Motor neuron (in vitro differentiated cells): ENCODE measurements around the gene TPD52L1. TPM values are rescaled to one million over a fixed set of nuclear protein-coding genes. Genes with fewer than 3 reads are reported as not detected.

Experiments
- ATAC-seq, 8 experiments: fragments of 200-7000 bp; cut with Tn5 transposase; replicated peaks in 6 of 8; 2 replicates each; pipeline ENCODE4 v1.8.0; 2021; ENCODE audit warnings: mild to moderate bottlenecking in 8 of 8, moderate library complexity in 8 of 8
- H3K27ac ChIP-seq, 2 donors: fragments of 250-450 bp; sonication (Bioruptor Pico); 2 replicates each; pipeline ENCODE4 v1.9.0; 2021; ENCODE audit warnings: antibody characterized with exemption in 2 of 2, mild to moderate bottlenecking in 2 of 2, moderate library complexity in 1 of 2
- H3K4me1 ChIP-seq, 2 donors: fragments of 250-450 bp; sonication (Bioruptor Pico); replicated peaks in 1 of 2; 2 replicates each; pipeline ENCODE4 v1.6.1; 2021; ENCODE audit warnings: antibody characterized with exemption in 2 of 2, mild to moderate bottlenecking in 2 of 2, moderate library complexity in 1 of 2
- H3K4me3 ChIP-seq, 5 donors: fragments of 250-450 bp; sonication (Bioruptor Pico); 2 replicates each; pipeline ENCODE4 v1.9.0; 2021; ENCODE audit warnings: antibody characterized with exemption in 5 of 5, mild to moderate bottlenecking in 5 of 5, moderate library complexity in 4 of 5
- WGBS, 10 experiments: fragments of 450-650 bp; shearing (Covaris generic); methylation state at CpG; one replicate each; pipeline ENCODE4 v1.0.0; 2022; 5-methylcytosine and 5-hydroxymethylcytosine counted together
- in situ Hi-C, 9 experiments: fragments of 400-800 bp; cut with MboI; loops; one replicate each; pipeline ENCODE4 v1.15.0; 2021; ENCODE audit warnings: low sequenced_read_pairs in 9 of 9, low pct_unique_long_range_greater_than_20kb in 2 of 9; ENCODE audit not compliant: unreplicated experiment in 9 of 9
- total RNA-seq, 8 experiments: library from RNA; unstranded; fragments of 300-600 nt; gene quantifications; 2 replicates each; pipeline versions ENCODE4 v1.2.3 to v1.2.4, GENCODE V29; 2022

TPD52L1 gene
- total RNA-seq, 8 experiments from 2014 or later = 3.8 to 638 (median 26.5) TPM

- 79 to 100% (median 83%) methylated on average over 1 to 4 of the region's 4 CpGs; no CpG with 5 or more reads in 3 of the 10 experiments for WGBS, 10 experiments
- no peaks in the 10 kb centered on the region for H3K4me1 ChIP-seq
- in situ Hi-C loops = no loop called here
- no peak overlapping the region for H3K4me3 ChIP-seq
- peak in 1 of 8 experiments; percentile 13 for ATAC-seq
- H3K27ac ChIP-seq = no peak overlapping the region
These were observed 91.5 kb downstream of the TPD52L1 start for GRCh38 chr6:125245109-125245508.

GRCh38 chr6:125245523-125246264, 92.1 kb downstream of the TPD52L1 start:
- 17 to 100% (median 97%) methylated on average over 1 to 5 of the region's 7 CpGs; no CpG with 5 or more reads in 2 of the 10 experiments for WGBS, 10 experiments
- no peaks in the 10 kb centered on the region for H3K4me1 ChIP-seq
- in situ Hi-C loops = no loop called here
- H3K27ac ChIP-seq = no peak overlapping the region
- H3K4me3 ChIP-seq = no peak overlapping the region
- peak in 2 of 8 experiments; percentile 33 to 78 for ATAC-seq

- Histone ChIP-seq H3K27ac (no peak overlapping the region), H3K4me1 (no peaks in the 10 kb centered on the region), H3K4me3 (no peak overlapping the region)
- in situ Hi-C loops = no loop called here
- no peak for ATAC-seq
These were observed 93.0 kb downstream of the TPD52L1 start for GRCh38 chr6:125246566-125246965.

GRCh38 chr6:125248136-125248535, 94.6 kb downstream of the TPD52L1 start:
- 40 to 100% (median 87%) methylated on average over 1 to 7 of the region's 7 CpGs; no CpG with 5 or more reads in 1 of the 10 experiments for WGBS, 10 experiments

GRCh38 chr6:125250511-125250910, 96.9 kb downstream of the TPD52L1 start:
- 29 to 100% (median 60%) methylated on average over 1 of the region's 1 CpG; no CpG with 5 or more reads in 1 of the 10 experiments for WGBS, 10 experiments
- in situ Hi-C loops = no loop called here
- Histone ChIP-seq H3K4me3 (no peak overlapping the region), H3K4me1 (peaks cover 0 to 3% of the 10 kb centered on the region in 2 donors), H3K27ac (no peak overlapping the region)
- no peak for ATAC-seq

More at GRCh38 chr6:125248136-125248535, 94.6 kb downstream of the TPD52L1 start:
- H3K4me3 ChIP-seq = no peak overlapping the region
- in situ Hi-C loops = no loop called here
- H3K27ac ChIP-seq = no peak overlapping the region
- peaks cover 0 to 3% of the 10 kb centered on the region in 2 donors for H3K4me1 ChIP-seq
- no peak for ATAC-seq

- in situ Hi-C loops = no loop called here
- H3K27ac ChIP-seq = no peak overlapping the region
- 18 to 80% (median 58%) methylated on average over 1 to 6 of the region's 6 CpGs for WGBS, 10 experiments
- no peak overlapping the region for H3K4me3 ChIP-seq
- peak in 3 of 8 experiments; percentile 25 to 55 (median 45) for ATAC-seq
- peaks cover 0 to 3% of the 10 kb centered on the region in 2 donors for H3K4me1 ChIP-seq
These were observed 98.1 kb downstream of the TPD52L1 start for GRCh38 chr6:125251516-125252220.

- in situ Hi-C loops = no loop called here
- H3K4me3 ChIP-seq = no peak overlapping the region
- WGBS, 10 experiments = 50 to 89% (median 80%) methylated on average over 1 of the region's 1 CpG; no CpG with 5 or more reads in 5 of the 10 experiments
- no peak overlapping the region for H3K27ac ChIP-seq
- H3K4me1 ChIP-seq = peaks cover 0 to 3% of the 10 kb centered on the region in 2 donors
- peak in 1 of 8 experiments; percentile 44 for ATAC-seq
These were observed 99.3 kb downstream of the TPD52L1 start for GRCh38 chr6:125252891-125253290.

- no peak for ATAC-seq
- no peak overlapping the region for H3K27ac ChIP-seq
- WGBS, 10 experiments = 86 to 100% (median 100%) methylated on average over 1 to 2 of the region's 2 CpGs; no CpG with 5 or more reads in 2 of the 10 experiments
- H3K4me3 ChIP-seq = no peak overlapping the region
- in situ Hi-C loops = no loop called here
- peaks cover 0 to 3% of the 10 kb centered on the region in 2 donors for H3K4me1 ChIP-seq
These were observed 100.3 kb downstream of the TPD52L1 start for GRCh38 chr6:125253881-125254280.

- H3K4me1 ChIP-seq = peaks cover 0 to 3% of the 10 kb centered on the region in 2 donors
- whole genome bisulfite sequencing, 10 experiments = 74 to 100% (median 100%) methylated on average over 1 to 3 of the region's 3 CpGs; no CpG with 5 or more reads in 1 of the 10 experiments
- in situ Hi-C loops = no loop called here
- no peak overlapping the region for H3K4me3 ChIP-seq
- no peak for ATAC-seq
- no peak overlapping the region for H3K27ac ChIP-seq
These were observed 100.7 kb downstream of the TPD52L1 start for GRCh38 chr6:125254321-125254720.

GRCh38 chr6:125255201-125255600, 101.6 kb downstream of the TPD52L1 start:
- Histone ChIP-seq H3K4me1 (peaks cover 0 to 3% of the 10 kb centered on the region in 2 donors), H3K27ac (no peak overlapping the region), H3K4me3 (no peak overlapping the region)
- ATAC-seq = no peak
- WGBS, 10 experiments = 26 to 100% (median 69%) methylated on average over 1 to 3 of the region's 3 CpGs
- in situ Hi-C loops = no loop called here

- 92 to 100% (median 100%) methylated on average over 1 to 3 of the region's 3 CpGs; no CpG with 5 or more reads in 1 of the 10 experiments for WGBS, 10 experiments
- no peak overlapping the region for H3K27ac ChIP-seq
- in situ Hi-C loops = no loop called here
- no peaks in the 10 kb centered on the region for H3K4me1 ChIP-seq
- ATAC-seq = no peak
- no peak overlapping the region for H3K4me3 ChIP-seq
These were observed 103.8 kb downstream of the TPD52L1 start for GRCh38 chr6:125257351-125257750.

GRCh38 chr6:125258651-125259353, 105.2 kb downstream of the TPD52L1 start:
- WGBS, 10 experiments = 90 to 100% (median 95%) methylated on average over 1 to 2 of the region's 2 CpGs; no CpG with 5 or more reads in 2 of the 10 experiments

GRCh38 chr6:125259354-125259736, 105.8 kb downstream of the TPD52L1 start:
- in situ Hi-C loops = no loop called here
- H3K4me3 ChIP-seq = no peak overlapping the region
- H3K27ac ChIP-seq = no peak overlapping the region
- 47 to 100% (median 83%) methylated on average over 1 to 2 of the region's 2 CpGs; no CpG with 5 or more reads in 1 of the 10 experiments for WGBS, 10 experiments
- ATAC-seq = no peak
- no peaks in the 10 kb centered on the region for H3K4me1 ChIP-seq

More at GRCh38 chr6:125258651-125259353, 105.2 kb downstream of the TPD52L1 start:
- in situ Hi-C loops = no loop called here
- Histone ChIP-seq H3K4me3 (no peak overlapping the region), H3K27ac (no peak overlapping the region), H3K4me1 (no peaks in the 10 kb centered on the region)
- ATAC-seq = no peak
